Activated T-cell treated with anti-CD3 and anti-CD28 coated beads, Interleukin-2, amount 50 U/mL, for 72 hours (primary cell): ENCODE results near the gene ISOC1. TPM values are rescaled to one million over a fixed set of nuclear protein-coding genes. Genes with fewer than 3 reads are reported as not detected.

Experiments used
- ATAC-seq, 2 donors: fragments of 150-1000 bp; cut with Tn5 transposase; replicated peaks in 1 of 2; 2 replicates each; pipeline ENCODE4 v1.10.0; 2021; ENCODE audit warnings: moderate library complexity in 2 of 2, mild to moderate bottlenecking in 1 of 2
- DNase-seq, 2 donors: peaks; one replicate each; pipeline ENCODE4 v3.0.0; 2021 to 2022; ENCODE audit warnings: mixed read lengths in 1 of 2
- H3K27ac Mint-ChIP-seq: one replicate; pipeline ENCODE4 v1.8.0; 2022; ENCODE audit warnings: mild to moderate bottlenecking, moderate library complexity, mixed read lengths
- H3K27me3 Mint-ChIP-seq: one replicate; pipeline ENCODE4 v1.8.0; 2022; ENCODE audit warnings: low read depth, mixed read lengths
- H3K36me3 Mint-ChIP-seq, 2 donors: one replicate each; pipeline ENCODE4 v1.8.0; 2022; ENCODE audit warnings: mixed read lengths in 2 of 2, mild to moderate bottlenecking in 1 of 2; ENCODE audit not compliant: insufficient read depth in 2 of 2
- H3K4me1 Mint-ChIP-seq: one replicate; pipeline ENCODE4 v1.8.0; 2022; ENCODE audit warnings: low read depth, mixed read lengths
- H3K4me3 Mint-ChIP-seq, 2 donors: one replicate each; pipeline ENCODE4 v1.8.0; 2022; ENCODE audit warnings: mild to moderate bottlenecking in 2 of 2, mixed read lengths in 2 of 2, moderate library complexity in 2 of 2
- H3K9me3 Mint-ChIP-seq, 2 donors: one replicate each; pipeline ENCODE4 v1.8.0; 2022; ENCODE audit warnings: mixed read lengths in 2 of 2
- total RNA-seq, 2 donors: library from RNA; stranded (reverse); gene quantifications; one replicate each; pipeline ENCODE4 v1.2.3, GENCODE V29; 2022

Gene ISOC1
- total RNA-seq, 2 donors from 2014 or later, result 19.4 to 20.4 TPM

DNA sequence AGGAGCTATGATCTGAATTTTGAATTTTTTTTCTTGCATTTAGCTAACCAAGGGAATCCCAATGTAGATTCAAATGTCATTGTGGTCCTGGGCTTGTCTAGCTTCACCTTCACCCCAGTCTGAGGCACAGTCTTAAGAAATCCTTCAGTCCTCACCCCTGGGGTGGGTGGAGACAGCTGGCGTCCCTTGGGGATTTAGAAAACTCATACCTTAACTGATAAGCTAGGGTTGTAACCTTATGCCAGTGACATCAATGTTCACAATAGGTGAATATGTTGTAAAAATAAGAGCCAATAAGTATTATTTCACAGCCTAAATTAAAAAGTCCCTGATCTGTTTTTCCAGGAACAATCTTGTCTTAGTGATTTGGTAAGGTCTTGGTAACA lies 4.6 kb downstream of the ISOC1 start:
- Mint-ChIP-seq H3K4me1 (peaks cover 24% of the 10 kb centered on the region), H3K4me3 (no peak overlapping the region), H3K27ac (no peak overlapping the region), H3K9me3 (no peaks in the 10 kb centered on the region), H3K36me3 (peaks cover 0 to 1% of the 10 kb centered on the region in 2 donors), H3K27me3 (no peaks in the 10 kb centered on the region)
- ATAC-seq, result no peak
- no peak for DNase-seq

- no peak for DNase-seq
- Mint-ChIP-seq H3K4me3 (no peak overlapping the region), H3K36me3 (peaks cover 3 to 4% of the 10 kb centered on the region in 2 donors), H3K27ac (no peak overlapping the region), H3K27me3 (no peaks in the 10 kb centered on the region), H3K9me3 (no peaks in the 10 kb centered on the region), H3K4me1 (peaks cover 14% of the 10 kb centered on the region)
- ATAC-seq, result no peak
Measured at GRCh38 chr5:129101794-129102193, 7.2 kb downstream of the ISOC1 start.

- Mint-ChIP-seq H3K9me3 (no peaks in the 10 kb centered on the region), H3K27me3 (no peaks in the 10 kb centered on the region), H3K4me3 (no peak overlapping the region), H3K4me1 (peaks cover 9% of the 10 kb centered on the region), H3K36me3 (peaks cover 3 to 4% of the 10 kb centered on the region in 2 donors), H3K27ac (no peak overlapping the region)
- ATAC-seq (no peak), DNase-seq (no peak)
Measured at GRCh38 chr5:129103397-129103796, 8.8 kb downstream of the ISOC1 start.

- H3K4me1 Mint-ChIP-seq, result no peaks in the 10 kb centered on the region
- H3K27ac Mint-ChIP-seq, result no peak overlapping the region
- no peaks in the 10 kb centered on the region for H3K27me3 Mint-ChIP-seq
- no peak for DNase-seq
- no peak for ATAC-seq
- no peak overlapping the region for H3K4me3 Mint-ChIP-seq
- no peaks in the 10 kb centered on the region for H3K9me3 Mint-ChIP-seq
- H3K36me3 Mint-ChIP-seq, result peaks cover 4 to 5% of the 10 kb centered on the region in 2 donors
Measured at GRCh38 chr5:129104915-129105455, 10.4 kb downstream of the ISOC1 start.

- ATAC-seq, result no peak
- peaks cover 4 to 5% of the 10 kb centered on the region in 2 donors for H3K36me3 Mint-ChIP-seq
- no peaks in the 10 kb centered on the region for H3K9me3 Mint-ChIP-seq
- no peak overlapping the region for H3K27ac Mint-ChIP-seq
- no peak for DNase-seq
- H3K4me1 Mint-ChIP-seq, result no peaks in the 10 kb centered on the region
- no peaks in the 10 kb centered on the region for H3K27me3 Mint-ChIP-seq
- no peak overlapping the region for H3K4me3 Mint-ChIP-seq
Measured at GRCh38 chr5:129107637-129108036, 13.1 kb downstream of the ISOC1 start.

DNA sequence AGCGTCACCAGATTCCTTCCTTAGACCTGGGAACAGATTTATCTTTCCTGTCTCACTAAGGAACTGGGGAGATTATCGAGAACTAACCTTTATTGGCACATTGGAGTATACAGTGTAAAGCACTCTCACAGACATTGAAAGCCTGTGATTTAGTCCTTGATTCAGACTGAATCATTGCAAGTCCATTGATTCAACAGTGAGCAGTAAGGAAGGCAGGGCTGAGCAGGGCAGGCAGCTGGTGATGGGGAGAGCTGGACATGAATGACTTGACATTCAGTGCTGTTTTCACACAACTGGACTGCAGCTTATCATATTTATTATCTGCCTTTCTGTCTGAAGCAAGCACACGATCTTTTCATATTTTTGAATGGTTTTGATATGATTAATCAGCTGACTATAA lies 16.2 kb downstream of the ISOC1 start:
- no peak for DNase-seq
- no peak for ATAC-seq
- peaks cover 1 to 2% of the 10 kb centered on the region in 2 donors for H3K36me3 Mint-ChIP-seq
- peaks cover 12% of the 10 kb centered on the region for H3K4me1 Mint-ChIP-seq
- no peak overlapping the region for H3K4me3 Mint-ChIP-seq
- no peaks in the 10 kb centered on the region for H3K9me3 Mint-ChIP-seq
- H3K27ac Mint-ChIP-seq, result no peak overlapping the region
- H3K27me3 Mint-ChIP-seq, result no peaks in the 10 kb centered on the region

DNA sequence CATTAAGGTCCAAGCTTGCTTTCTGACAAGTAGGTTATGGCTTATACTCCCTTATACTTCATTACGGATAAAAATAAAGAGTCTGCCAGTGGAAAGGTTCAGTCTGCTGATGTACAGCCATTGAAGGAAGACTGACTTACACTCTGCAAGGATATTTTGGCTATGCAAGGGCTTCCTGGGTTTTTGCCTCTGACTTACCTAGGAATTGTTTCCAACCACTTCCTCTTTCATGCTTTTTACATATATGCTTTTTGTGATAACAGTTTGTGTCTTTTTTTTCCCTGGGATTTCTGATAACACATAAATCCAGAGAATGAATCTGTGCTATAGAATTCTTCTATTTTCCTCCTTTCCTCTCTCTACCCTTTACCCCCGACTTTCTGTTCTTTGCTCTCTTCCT lies 16.8 kb downstream of the ISOC1 start:
- no peak overlapping the region for H3K27ac Mint-ChIP-seq
- no peak for ATAC-seq
- DNase-seq, result no peak
- no peak overlapping the region for H3K4me3 Mint-ChIP-seq
- H3K4me1 Mint-ChIP-seq, result peaks cover 12% of the 10 kb centered on the region
- H3K9me3 Mint-ChIP-seq, result no peaks in the 10 kb centered on the region
- no peaks in the 10 kb centered on the region for H3K27me3 Mint-ChIP-seq
- peaks cover 0 to 2% of the 10 kb centered on the region in 2 donors for H3K36me3 Mint-ChIP-seq

DNA sequence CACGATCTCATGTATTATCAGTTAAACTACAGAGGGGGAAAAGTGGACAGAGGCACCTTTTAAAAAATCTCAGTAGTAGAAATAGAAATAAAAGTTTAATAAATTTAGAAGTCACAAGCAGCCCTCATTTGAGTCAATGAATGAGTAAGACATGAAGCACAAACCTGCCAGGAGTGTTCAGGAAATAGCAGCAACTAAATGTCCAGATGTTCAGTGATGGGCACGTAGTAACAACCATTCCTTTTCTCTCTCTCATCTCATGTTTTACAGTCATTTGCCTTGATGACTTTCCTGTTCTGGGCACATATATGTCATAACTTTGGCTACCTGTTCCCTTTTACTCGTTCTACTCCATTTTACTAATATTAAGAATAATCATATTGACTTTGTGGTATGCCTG lies 17.7 kb downstream of the ISOC1 start:
- H3K9me3 Mint-ChIP-seq, result no peaks in the 10 kb centered on the region
- H3K27me3 Mint-ChIP-seq, result no peaks in the 10 kb centered on the region
- H3K4me1 Mint-ChIP-seq, result peaks cover 12% of the 10 kb centered on the region
- H3K4me3 Mint-ChIP-seq, result no peak overlapping the region
- ATAC-seq (no peak), DNase-seq (no peak)
- no peak overlapping the region for H3K27ac Mint-ChIP-seq
- peaks cover 0 to 2% of the 10 kb centered on the region in 2 donors for H3K36me3 Mint-ChIP-seq

- ATAC-seq (no peak), DNase-seq (no peak)
- H3K4me3 Mint-ChIP-seq, result no peak overlapping the region
- no peaks in the 10 kb centered on the region for H3K9me3 Mint-ChIP-seq
- no peak overlapping the region for H3K27ac Mint-ChIP-seq
- H3K36me3 Mint-ChIP-seq, result peaks cover 0 to 2% of the 10 kb centered on the region in 2 donors
- H3K4me1 Mint-ChIP-seq, result peaks cover 12% of the 10 kb centered on the region
- no peaks in the 10 kb centered on the region for H3K27me3 Mint-ChIP-seq
Measured at GRCh38 chr5:129113867-129114266, 19.3 kb downstream of the ISOC1 start.

DNA sequence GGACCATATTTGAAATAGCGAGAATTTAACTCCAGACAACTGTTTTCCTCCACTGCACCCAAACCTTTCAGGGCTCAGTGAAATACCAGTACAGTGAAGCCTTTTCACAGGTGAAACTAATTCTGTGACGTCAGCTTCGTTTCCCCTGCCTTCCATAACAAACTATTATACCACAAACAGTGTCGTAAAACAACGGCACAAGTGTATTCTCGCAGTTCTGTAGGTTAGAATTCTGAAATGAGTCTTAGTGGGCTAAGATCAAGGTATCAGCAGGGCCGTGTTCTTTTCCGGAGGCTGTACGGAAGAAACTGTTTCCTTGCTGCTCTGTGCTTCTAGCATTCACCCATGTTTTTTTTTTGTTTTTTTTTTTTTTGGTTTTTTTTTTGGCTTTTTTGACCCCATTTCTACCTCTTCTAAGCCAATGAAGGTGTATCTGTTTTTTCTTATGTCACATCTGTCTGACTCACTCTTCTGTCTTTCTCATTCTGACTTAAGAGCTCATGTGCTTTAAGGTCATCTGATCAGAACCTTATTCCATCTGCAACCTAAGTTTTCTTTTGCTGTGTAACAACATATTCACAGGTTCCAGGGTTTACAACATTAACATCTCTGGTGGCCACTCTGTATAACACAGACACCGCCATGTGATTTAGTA lies 20.1 kb downstream of the ISOC1 start:
- H3K4me1 Mint-ChIP-seq, result peaks cover 12% of the 10 kb centered on the region
- H3K27ac Mint-ChIP-seq, result peak overlapping the region; percentile 13
- H3K9me3 Mint-ChIP-seq, result no peaks in the 10 kb centered on the region
- no peaks in the 10 kb centered on the region for H3K36me3 Mint-ChIP-seq
- DNase-seq, result no peak
- H3K4me3 Mint-ChIP-seq, result peak overlapping the region in 1 of 2 donors; percentile 1
- ATAC-seq, result peak; percentile 84 to 89
- no peaks in the 10 kb centered on the region for H3K27me3 Mint-ChIP-seq

- H3K36me3 Mint-ChIP-seq, result peaks cover 0 to under 1% of the 10 kb centered on the region in 2 donors
- DNase-seq (no peak), ATAC-seq (no peak)
- H3K27me3 Mint-ChIP-seq, result no peaks in the 10 kb centered on the region
- no peak overlapping the region for H3K27ac Mint-ChIP-seq
- no peaks in the 10 kb centered on the region for H3K9me3 Mint-ChIP-seq
- H3K4me3 Mint-ChIP-seq, result no peak overlapping the region
- H3K4me1 Mint-ChIP-seq, result peaks cover 19% of the 10 kb centered on the region
Measured at GRCh38 chr5:129115680-129116079, 21.1 kb downstream of the ISOC1 start.

GRCh38 chr5:129116797-129117196 lies 22.2 kb downstream of the ISOC1 start:
- Mint-ChIP-seq H3K36me3 (peaks cover 0 to 2% of the 10 kb centered on the region in 2 donors), H3K4me3 (no peak overlapping the region), H3K4me1 (peaks cover 19% of the 10 kb centered on the region), H3K9me3 (no peaks in the 10 kb centered on the region), H3K27me3 (no peaks in the 10 kb centered on the region), H3K27ac (no peak overlapping the region)
- ATAC-seq (no peak), DNase-seq (no peak)

- H3K27me3 Mint-ChIP-seq, result no peaks in the 10 kb centered on the region
- ATAC-seq (no peak), DNase-seq (no peak)
- H3K4me1 Mint-ChIP-seq, result peaks cover 19% of the 10 kb centered on the region
- no peak overlapping the region for H3K27ac Mint-ChIP-seq
- H3K9me3 Mint-ChIP-seq, result no peaks in the 10 kb centered on the region
- no peak overlapping the region for H3K4me3 Mint-ChIP-seq
- peaks cover 0 to 2% of the 10 kb centered on the region in 2 donors for H3K36me3 Mint-ChIP-seq
Measured at GRCh38 chr5:129118405-129118804, 23.9 kb downstream of the ISOC1 start.

DNA sequence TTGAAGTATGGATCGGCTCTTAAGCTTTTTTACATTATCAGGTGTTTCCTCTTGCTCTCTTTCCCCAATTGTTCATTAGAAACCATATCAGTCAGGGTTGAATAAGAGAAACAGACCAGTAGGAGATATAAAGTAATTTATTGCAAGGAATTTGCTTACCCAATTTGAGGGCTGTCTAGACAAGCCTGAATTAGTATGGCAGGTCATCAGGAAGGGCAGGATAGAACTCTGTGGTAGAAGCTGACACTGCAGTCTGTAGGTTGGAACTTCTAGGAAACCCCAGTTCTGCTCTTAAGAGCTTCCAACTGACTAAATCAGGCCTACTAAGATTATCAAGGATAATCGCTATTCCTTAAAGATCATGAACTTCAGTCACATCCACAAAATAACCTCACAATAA lies 24.3 kb downstream of the ISOC1 start:
- no peaks in the 10 kb centered on the region for H3K27me3 Mint-ChIP-seq
- H3K4me1 Mint-ChIP-seq, result peaks cover 19% of the 10 kb centered on the region
- no peak overlapping the region for H3K4me3 Mint-ChIP-seq
- no peak for ATAC-seq
- peaks cover 0 to 2% of the 10 kb centered on the region in 2 donors for H3K36me3 Mint-ChIP-seq
- H3K27ac Mint-ChIP-seq, result no peak overlapping the region
- DNase-seq, result no peak
- H3K9me3 Mint-ChIP-seq, result no peaks in the 10 kb centered on the region
